Neutrophil (primary cell): ENCODE data around the gene ARFGEF2.

Experiments used
- H3K27ac ChIP-seq: fragments of 200-600 bp; sonication (generic); 2 replicates; pipeline ENCODE4 v1.5.1; 2016; ENCODE audit warnings: mild to moderate bottlenecking, moderate library complexity
- H3K27me3 ChIP-seq: fragments of 200-600 bp; sonication (generic); 2 replicates; pipeline ENCODE4 v1.6.0; 2016; ENCODE audit warnings: mild to moderate bottlenecking
- H3K36me3 ChIP-seq: fragments of 200-600 bp; sonication (generic); 2 replicates; pipeline ENCODE4 v1.5.1; 2017
- H3K4me1 ChIP-seq, 2 experiments: fragments of 200-600 bp in 1 of 2; sonication (generic) in 1 of 2; 1 replicate in 1 of 2; 2 replicates in 1 of 2; pipeline versions ENCODE4 v1.5.1 to v1.6.1; 2013 to 2016; ENCODE audit warnings: low read depth in 1 of 2, low read length in 1 of 2, mild to moderate bottlenecking in 1 of 2, moderate library complexity in 1 of 2; ENCODE audit not compliant: control insufficient read depth in 1 of 2, insufficient read depth in 1 of 2
- H3K4me3 ChIP-seq, 2 experiments: fragments of 200-600 bp in 1 of 2; sonication (generic) in 1 of 2; 1 replicate in 1 of 2; 2 replicates in 1 of 2; pipeline ENCODE4 v1.5.1; 2013 to 2016; ENCODE audit warnings: low read depth in 1 of 2, low read length in 1 of 2, mild to moderate bottlenecking in 1 of 2, moderate library complexity in 1 of 2
- H3K9me3 ChIP-seq: fragments of 200-600 bp; sonication (generic); 2 replicates; pipeline ENCODE4 v1.5.1; 2016
- CTCF ChIP-seq: fragments of 200-600 bp; sonication (generic); IDR thresholded peaks from 2 replicates; pipeline ENCODE4 v1.5.1; 2016; ENCODE audit warnings: antibody characterized with exemption

ARFGEF2 gene

GRCh38 chr20:49029203-49029602 lies 107.7 kb downstream of the ARFGEF2 start:
- Histone ChIP-seq H3K27me3 (no peaks in the 10 kb centered on the region), H3K4me3 (no peak overlapping the region), H3K9me3 (no peaks in the 10 kb centered on the region), H3K4me1 (no peaks in the 10 kb centered on the region), H3K36me3 (peaks cover 42% of the 10 kb centered on the region), H3K27ac (no peak overlapping the region)
- TF ChIP-seq CTCF = no peak

GRCh38 chr20:49030954-49031619 lies 109.6 kb downstream of the ARFGEF2 start:
- no peak for TF ChIP-seq CTCF
- Histone ChIP-seq H3K27ac (no peak overlapping the region), H3K4me3 (no peak overlapping the region), H3K4me1 (peaks cover 0 to under 1% of the 10 kb centered on the region in 2 experiments), H3K9me3 (no peaks in the 10 kb centered on the region), H3K36me3 (peaks cover 29% of the 10 kb centered on the region), H3K27me3 (no peaks in the 10 kb centered on the region)

- TF ChIP-seq CTCF = no peak
- H3K4me3 ChIP-seq = no peak overlapping the region
- no peak overlapping the region for H3K27ac ChIP-seq
- no peaks in the 10 kb centered on the region for H3K27me3 ChIP-seq
- H3K4me1 ChIP-seq = peaks cover 9 to 14% of the 10 kb centered on the region in 2 experiments
- no peaks in the 10 kb centered on the region for H3K9me3 ChIP-seq
- H3K36me3 ChIP-seq = peaks cover 22% of the 10 kb centered on the region
These were observed 110.9 kb downstream of the ARFGEF2 start for GRCh38 chr20:49032455-49032854.

- Histone ChIP-seq H3K27me3 (no peaks in the 10 kb centered on the region), H3K4me3 (no peak overlapping the region), H3K9me3 (no peaks in the 10 kb centered on the region), H3K27ac (no peak overlapping the region), H3K4me1 (peaks cover 25 to 31% of the 10 kb centered on the region in 2 experiments), H3K36me3 (peaks cover 13% of the 10 kb centered on the region)
- TF ChIP-seq CTCF = no peak
These were observed 112.7 kb downstream of the ARFGEF2 start for GRCh38 chr20:49034070-49034732.

- H3K4me3 ChIP-seq = peak overlapping the region; percentile 31 to 47
- H3K9me3 ChIP-seq = no peaks in the 10 kb centered on the region
- peaks cover 25 to 37% of the 10 kb centered on the region in 2 experiments for H3K4me1 ChIP-seq
- H3K27me3 ChIP-seq = no peaks in the 10 kb centered on the region
- H3K36me3 ChIP-seq = peaks cover 12% of the 10 kb centered on the region
- peak overlapping the region; percentile 88 for H3K27ac ChIP-seq
- TF ChIP-seq CTCF = no peak
These were observed 116.5 kb downstream of the ARFGEF2 start for GRCh38 chr20:49037962-49038387.
